GM19324 (cell line): ENCODE results near the gene PLCB4.
"Not testable (repeated sequence)": the region's sequence is repeated elsewhere in the genome, so short reads cannot be mapped to it uniquely, and the experiment has no call there.

Experiments
- ATAC-seq: cut with Tn5 transposase; IDR thresholded peaks from one replicate; pipeline ENCODE4 v1.9.1; 2021; ENCODE audit warnings: mild to moderate bottlenecking, moderate library complexity; ENCODE audit not compliant: unreplicated experiment, low FRiP score

The PLCB4 gene

GRCh38 chr20:9139106-9139833 lies 70.4 kb downstream of the PLCB4 start:
- no peak for ATAC-seq

DNA sequence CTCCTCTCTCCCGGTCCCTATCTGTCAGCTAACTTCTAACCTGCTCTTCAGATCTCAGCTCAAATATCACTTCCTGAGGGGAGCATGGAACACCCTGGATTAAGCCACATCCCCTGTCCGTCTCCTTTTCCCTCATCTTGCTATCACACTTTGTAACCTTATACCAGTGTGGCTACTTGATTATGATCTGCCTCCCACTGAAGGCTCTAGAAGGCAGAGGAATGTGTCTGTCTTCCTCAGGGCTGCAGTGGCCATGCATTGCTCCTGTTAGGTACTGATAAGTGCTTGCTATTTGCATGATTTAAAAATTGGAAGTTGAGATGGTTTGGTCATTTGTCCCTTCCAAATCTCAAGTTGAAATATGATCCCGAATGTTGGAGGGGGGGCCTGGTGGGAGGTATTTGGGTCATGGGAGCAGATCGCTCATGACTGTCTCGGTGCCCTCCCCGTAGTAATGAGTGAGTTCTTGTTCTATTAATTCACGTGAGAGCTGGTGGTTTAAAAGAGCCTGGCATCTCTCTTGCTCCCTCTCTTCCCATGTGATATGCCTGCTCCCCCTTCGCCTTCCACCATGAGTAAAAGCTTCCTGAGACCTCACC lies 71.4 kb downstream of the PLCB4 start:
- ATAC-seq = no peak

DNA sequence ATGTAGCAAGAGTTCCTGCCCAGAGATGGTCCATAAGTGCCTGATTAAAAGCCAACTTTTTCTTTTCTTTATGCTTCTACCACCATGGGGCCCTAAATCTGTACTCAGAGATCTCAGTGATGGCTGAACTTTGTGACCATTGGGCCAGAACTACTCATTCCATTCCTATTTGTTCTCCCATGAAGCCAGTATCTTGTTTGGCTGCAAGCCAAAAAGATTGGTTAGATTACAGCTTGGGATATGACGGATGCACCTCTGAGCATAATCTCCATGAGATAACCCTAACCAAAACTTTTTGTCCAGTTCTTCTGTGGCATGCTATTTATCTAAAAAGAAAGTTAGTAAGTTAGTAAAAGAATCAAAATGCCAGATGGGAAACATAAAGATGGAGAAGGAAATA lies 72.2 kb downstream of the PLCB4 start:
- ATAC-seq = no peak

GRCh38 chr20:9141921-9142320 lies 73.0 kb downstream of the PLCB4 start:
- ATAC-seq = no peak

GRCh38 chr20:9142809-9143208 lies 73.9 kb downstream of the PLCB4 start:
- ATAC-seq = no peak

DNA sequence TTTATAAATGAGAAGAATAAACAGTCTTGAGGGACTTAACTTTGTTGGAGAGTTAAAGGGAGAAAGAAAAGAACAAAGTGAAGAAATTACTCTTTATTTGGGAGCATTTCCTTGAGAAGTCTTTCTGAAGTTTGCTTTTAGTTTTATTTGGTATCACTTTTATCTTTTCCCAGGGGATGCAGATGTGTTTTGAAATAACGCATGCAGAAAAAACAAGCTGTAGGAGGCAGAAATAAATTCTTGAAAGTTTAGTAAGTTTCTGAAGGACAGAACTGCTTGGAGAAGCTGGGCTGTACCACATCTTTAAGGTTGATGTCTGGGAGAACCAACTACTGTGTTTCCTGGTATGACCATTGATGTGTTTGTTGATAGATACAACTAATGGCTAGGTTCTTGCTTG lies 75.0 kb downstream of the PLCB4 start:
- no peak for ATAC-seq

- ATAC-seq = no peak
These were observed 75.8 kb downstream of the PLCB4 start for GRCh38 chr20:9144643-9145042.

- no peak for ATAC-seq
These were observed 76.3 kb downstream of the PLCB4 start for GRCh38 chr20:9145142-9145541.

DNA sequence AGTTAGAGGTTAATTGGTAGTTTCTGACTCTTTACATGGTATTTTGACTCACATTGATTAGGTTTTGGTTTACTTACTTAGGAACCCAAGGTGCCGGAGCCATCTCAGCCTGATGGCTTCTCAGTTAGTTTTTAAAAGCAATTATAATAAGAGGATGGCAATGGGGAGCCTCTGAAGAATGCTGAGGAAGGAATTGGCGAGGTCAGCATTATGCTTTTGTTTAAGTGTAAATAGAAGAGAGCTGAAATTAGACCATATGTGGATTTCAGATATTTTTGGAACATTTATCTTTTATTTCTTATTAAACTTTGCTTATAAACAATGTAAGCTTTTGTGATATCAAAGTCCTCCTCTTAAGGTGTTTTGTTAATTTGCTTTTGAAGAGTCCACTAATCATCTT lies 77.8 kb downstream of the PLCB4 start:
- no peak for ATAC-seq

GRCh38 chr20:9147547-9148024 lies 78.7 kb downstream of the PLCB4 start:
- ATAC-seq = no peak

DNA sequence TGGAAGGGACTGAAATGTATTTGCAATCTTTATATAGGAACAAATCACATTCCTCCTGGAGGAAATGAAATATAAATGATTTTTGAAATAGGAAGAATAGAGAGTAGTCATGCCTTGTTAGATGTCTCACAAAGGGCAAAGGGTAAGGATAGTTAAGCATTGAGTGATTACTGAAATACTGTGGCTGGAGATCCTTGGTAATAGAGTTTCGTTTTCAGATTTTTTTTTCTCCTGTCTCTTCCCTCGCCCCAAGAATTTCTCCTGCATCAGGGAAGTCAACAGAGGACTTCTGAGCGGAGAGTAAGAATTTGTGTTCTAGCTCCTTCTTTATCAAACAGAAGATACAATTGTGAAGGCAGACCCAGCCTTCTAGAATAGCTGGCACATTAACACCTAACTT lies 79.4 kb downstream of the PLCB4 start:
- ATAC-seq = no peak

DNA sequence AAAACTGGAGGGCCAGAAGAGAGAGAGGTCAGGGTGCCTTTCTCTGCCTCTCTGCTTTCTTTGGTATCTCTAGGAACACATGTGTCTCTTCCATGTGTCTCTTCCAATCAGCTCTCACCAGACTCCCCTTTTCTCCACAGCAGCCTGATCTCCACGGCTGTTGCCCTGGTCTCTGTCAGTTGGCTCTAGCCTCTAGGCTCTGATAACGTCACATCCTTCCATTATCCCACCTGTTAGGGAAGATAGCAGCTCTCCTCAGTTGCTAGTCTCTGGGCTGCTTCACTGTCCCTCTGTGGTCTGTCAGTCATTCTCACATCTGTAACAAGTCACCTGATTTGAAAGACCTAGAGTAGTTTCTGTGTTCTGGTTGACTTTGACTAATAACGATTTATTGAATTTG lies 80.2 kb downstream of the PLCB4 start:
- no peak for ATAC-seq

DNA sequence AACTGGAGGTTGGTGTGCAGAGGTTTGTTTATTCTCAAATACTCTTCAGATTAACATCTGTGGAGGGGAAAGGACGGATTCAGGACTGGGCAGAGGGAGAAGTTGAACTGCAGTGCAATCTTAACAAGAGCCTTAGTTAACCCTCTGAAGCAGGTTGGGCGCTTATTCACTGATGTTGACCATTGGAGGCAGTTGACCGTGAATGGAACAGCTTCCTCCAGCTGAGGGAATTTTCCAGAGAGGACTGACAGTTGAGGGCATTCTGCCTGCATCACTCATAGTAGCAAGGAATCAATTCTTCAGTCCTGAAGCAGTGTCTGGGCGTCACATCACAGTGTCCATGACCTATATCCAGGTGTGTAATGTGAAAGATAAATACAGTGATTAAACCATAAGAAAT lies 80.9 kb downstream of the PLCB4 start:
- ATAC-seq = no peak

DNA sequence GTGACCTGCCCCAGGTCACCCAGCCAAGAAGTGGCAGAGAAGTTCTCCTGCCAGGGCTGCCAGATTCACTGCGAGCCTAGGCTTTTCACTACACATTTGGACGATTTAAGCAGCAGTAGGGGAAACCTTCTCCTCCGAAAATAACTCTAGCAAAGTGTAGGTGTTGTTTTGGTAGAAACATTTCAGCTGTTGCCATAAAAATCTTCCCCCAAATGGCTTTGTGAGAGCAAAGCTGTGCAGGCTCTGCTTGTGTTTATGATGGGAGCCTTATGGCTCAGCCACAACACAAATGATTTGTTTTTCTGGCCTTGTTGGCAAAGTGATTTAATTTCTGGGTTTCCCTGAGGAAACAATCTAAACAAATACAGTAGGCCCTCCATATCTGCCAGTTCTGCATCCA lies 81.8 kb downstream of the PLCB4 start:
- ATAC-seq = no peak

DNA sequence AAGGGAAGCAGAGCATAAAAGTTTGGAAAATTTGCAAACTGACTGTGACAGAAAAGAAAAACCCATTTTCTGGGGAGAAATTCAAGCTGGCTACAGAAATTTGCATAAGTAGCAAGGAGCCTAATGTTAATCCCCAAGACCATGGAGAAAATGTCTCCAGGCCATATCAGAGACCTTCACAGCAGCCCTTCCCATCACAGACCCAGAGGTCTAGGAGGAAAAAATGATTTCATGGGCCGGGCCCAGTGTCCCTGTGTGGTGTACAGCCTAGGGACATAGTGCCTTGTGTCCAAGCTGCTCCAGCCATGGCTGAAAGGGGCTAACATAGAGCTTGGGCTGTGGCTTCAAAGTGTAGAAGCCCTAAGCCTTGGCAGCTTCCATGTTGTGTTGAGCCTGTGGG lies 83.3 kb downstream of the PLCB4 start:
- not testable (repeated sequence) for ATAC-seq

GRCh38 chr20:9154464-9155024 lies 85.7 kb downstream of the PLCB4 start:
- no peak for ATAC-seq

DNA sequence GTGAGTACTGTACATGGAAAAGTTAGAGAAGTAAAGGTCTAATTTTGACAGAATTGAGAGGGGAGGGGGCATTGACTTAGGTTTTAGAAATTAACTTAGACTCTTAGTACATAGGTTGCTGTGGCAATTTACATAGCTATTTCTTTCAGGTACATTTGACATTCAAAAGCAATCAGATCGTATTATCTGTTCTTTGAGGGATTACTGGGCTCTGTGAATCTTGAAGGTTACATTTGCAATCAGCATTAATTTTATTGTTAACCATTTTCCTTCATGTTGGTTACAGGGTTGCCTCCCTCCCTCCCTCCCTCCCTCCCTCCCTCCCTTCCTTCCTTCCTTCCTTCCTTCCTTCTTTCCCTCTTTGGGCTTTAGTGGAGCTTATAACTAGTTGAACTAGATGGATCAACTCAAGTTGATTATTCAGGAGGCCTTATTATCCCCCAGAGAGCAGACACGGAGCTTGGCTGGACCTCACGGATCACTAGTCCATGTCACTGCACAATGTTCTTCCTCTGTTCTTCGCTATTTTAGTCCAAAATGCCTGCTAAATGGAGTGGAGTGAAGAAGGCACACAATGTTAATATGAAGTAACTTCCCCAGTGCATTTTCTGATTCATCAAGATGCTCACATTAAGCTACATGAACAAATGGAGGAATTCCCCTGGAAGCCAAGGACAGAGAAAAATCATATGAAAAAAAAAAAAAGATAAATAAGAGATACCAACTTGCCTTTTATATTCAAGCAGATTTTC lies 87.8 kb downstream of the PLCB4 start:
- no peak for ATAC-seq

DNA sequence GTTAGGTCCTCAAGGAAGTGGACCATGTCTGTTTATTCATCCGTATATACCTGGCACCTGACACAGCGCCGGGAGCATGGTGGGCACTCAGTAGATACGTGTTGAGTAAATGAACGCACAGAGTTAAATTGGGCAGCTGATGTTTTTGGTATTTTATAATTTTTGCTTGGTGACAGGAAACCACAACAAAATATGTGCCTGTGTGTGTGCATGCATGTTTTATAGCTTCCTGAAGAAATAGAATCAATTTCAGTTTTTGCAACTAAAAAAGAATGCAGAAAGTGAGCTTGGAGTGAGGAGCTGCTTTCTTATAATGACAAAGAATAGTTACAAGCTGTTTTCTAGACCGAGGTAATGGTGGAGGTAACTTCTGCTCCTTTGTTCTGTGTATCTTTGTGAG lies 91.4 kb downstream of the PLCB4 start:
- ATAC-seq = no peak

- ATAC-seq = no peak
These were observed 91.9 kb downstream of the PLCB4 start for GRCh38 chr20:9160757-9161156.

DNA sequence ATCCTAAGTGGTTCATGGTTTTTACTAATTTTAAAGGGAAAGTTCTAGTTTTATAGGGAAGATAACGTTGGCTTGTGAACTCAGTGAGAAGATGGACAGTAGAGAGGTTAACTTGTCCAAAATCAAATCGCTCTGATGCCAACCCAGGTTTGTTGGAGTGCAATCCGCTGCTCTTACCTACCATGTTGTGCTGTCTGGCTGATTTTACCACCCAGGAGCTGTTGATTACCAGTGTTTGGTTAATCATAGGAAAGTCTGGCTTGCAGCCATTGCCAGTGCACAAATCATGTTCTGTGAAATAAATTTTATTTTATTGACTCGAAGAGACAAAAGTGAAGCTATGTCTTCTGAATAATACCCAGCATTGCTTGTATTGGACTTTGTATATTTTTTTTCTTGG lies 92.4 kb downstream of the PLCB4 start:
- ATAC-seq = no peak

DNA sequence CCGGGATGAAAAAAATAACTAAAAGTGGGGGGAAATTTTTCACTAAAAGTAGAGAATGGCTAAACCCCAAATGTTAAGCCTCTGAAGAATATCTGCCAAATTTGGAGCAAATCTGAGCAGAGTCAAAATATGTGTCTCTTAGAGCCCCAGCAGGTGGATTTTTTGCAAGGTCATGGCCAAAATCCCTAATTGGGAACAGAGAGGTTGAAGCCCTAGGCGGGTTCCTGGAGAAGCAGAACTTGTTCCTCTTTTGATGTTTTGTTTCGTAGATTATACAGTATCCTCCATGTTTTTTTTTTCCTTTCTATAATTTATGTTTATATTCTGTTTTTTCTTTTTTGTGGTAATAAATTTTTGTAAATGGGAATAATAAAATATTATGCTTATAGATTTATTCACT lies 94.4 kb downstream of the PLCB4 start:
- ATAC-seq = no peak
